ENCODE data around the gene MAN1A2. TPM values are rescaled to one million over a fixed set of nuclear protein-coding genes. Genes with fewer than 3 reads are reported as not detected.

MAN1A2 gene
- total RNA-seq, 2 donors from 2014 or later = 36.3 TPM

Other genes with a start within 250 kb of the MAN1A2 start
- gene TRIM45, start 245.7 kb upstream of the MAN1A2 start, total RNA-seq = 10 to 100 TPM in 1 of 2 donors, 1 to 10 TPM in 1; 8.2 to 14.3 TPM
- not detected for gene VTCN1, start 156.5 kb upstream of the MAN1A2 start, total RNA-seq
- gene TENT5C, start 238.6 kb downstream of the MAN1A2 start, total RNA-seq = 10 to 100 TPM; 16.3 to 21.6 TPM